NCI-H446 treated with DMSO at 0.1 percent for 48 hours (cell line): ENCODE data around the gene C9orf50.

ENCODE experiments used
- DNase-seq: peaks from one replicate; lab custom pipeline; 2025; lab: John Stamatoyannopoulos, UW

The C9orf50 gene

DNA sequence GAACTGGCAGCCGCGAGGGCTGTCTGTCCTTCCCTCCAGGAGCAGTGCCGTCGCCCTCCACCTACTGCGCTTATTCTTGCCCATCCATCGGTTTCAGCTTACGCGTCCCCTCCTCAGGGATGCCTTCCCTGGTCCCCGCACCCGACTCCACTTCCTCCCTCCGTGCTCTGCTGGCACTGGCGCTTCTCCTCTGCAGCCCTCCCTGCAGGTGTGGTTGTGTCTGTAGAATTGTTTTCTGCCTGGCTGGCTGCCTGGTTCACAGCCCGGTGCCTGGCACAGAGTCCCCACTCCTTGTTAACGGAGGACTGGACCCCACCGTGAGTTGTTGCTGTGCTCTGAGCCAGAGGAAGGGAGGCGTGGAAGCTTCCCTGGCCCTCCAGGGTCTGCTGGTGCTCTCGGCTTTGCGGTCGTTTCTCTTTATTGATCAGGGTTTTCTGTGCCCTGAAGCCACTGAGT, 10.8 kb upstream of the C9orf50 start:
- DNase-seq, result no peak

DNA sequence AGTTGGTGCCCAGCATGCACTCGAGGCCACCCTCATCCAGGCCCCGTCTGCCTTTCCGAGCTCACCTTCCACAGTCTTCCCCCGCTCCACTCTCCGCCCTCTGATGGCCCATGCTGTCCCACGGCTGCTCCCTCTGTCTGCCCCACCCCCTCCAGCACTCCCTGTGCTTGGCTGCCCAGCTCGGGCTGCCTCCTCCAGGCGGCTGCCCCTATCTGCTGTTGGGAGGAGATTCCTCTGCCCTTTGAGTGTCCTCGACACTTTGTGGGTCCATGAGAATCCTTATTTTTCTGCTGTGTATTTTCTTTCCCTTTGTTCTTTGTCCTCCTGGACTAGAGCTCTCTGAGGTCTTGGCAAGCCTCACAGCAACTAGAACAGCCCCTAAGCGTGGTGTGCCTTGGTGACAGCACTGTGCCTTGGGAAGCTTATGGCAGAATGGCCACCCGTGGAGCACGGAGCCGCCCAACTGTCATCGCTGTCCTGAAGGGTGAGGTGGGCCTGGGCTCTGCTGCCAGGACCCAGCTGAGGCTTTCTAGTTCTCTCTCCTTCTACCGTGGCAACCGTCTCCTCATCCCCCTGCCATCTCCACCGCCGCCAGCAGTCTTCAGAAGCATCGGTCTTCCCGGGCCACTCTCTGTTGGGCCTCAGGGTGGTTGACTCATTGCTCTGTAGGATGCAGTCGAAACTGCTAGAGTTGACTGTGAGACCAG, 10.2 kb upstream of the C9orf50 start:
- no peak for DNase-seq

DNA sequence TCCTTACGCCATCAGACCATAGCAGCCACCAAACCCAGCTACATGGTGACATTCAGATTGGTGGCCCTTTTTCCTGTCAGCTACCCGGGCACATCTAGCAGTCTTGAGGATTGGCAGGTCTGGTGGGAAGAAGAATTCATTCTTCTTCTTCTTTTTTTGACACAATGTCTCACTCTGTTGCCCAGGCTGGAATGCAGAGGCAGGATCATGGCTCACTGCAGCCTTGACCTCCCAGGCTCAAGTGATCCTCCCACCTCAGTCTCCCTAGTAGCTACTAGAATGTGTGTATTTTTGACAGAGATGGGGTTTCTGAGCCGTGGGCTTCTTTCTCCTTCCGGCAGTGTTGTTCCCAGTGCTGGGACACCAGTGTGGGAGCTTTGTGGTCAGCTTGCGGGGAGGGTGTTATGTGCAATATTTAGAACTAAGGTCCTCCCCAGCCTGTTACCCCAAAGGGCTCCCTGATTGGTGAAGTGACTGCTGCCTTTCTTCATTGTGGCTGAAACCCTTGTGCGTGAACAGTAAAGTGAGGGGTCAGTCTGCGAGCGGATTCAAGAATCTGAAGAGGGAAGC, 8.4 kb upstream of the C9orf50 start:
- no peak for DNase-seq

DNA sequence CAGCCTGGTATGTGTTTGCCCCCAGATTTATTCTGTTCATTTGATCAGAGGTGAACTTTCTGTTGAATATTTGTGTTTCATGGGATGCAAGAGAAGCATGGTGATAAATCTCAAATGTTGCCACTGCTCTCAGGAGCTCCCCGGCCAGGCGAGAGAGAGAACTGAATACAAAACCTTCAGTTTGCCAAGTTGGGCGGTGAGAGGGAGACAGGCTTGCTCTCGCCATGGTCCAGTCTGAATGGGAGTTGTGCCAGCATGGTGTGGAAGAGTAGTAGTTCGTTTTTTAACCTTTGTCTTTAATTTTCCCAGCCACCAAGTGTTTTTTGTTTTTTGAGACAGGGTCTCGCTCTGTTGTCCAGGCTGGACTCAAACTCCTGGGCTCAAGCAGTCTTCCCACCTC, 7.8 kb upstream of the C9orf50 start:
- DNase-seq, result no peak

DNA sequence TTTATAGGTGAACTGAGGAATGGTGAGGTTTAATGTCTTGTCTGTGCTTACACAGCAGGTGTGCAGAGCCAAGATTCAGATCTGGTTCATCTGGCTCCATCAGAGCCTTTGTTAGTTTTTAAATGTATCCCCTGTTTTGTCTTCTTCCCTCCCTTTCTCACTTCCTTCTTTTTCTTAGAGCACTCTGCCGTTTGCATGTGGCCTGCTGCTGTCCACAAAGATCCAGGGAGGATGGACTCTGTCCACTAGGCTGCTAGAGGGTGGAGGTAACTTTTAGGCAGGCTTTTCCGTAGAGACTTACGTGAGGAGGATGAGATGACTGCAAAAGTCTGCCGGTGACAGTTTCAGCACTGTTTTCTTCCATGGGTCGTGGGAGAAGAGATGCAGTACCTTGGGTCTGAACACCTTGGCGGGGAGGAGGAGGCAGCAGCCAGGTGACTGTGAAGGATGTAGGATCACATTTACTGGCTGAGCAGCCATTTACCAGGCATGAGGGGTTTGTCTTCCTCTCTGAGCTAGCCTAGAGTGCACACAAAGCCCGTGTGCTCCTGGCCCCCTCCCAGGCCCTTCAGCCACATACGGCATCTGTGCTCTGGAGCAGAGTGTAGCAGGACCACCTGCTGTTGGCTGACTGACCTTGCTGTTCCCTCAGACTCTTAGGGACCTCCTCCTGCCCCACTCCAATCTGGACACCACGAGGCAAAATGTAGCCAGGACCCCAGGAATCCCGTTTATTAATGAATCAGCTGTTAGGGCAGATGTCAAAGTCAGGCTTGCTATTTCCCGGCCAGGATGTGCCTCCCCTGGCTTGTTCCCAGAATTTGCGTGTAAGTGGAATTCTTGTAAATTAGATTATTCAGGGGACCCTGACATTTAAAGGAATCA, 6.9 kb upstream of the C9orf50 start:
- no peak for DNase-seq

DNA sequence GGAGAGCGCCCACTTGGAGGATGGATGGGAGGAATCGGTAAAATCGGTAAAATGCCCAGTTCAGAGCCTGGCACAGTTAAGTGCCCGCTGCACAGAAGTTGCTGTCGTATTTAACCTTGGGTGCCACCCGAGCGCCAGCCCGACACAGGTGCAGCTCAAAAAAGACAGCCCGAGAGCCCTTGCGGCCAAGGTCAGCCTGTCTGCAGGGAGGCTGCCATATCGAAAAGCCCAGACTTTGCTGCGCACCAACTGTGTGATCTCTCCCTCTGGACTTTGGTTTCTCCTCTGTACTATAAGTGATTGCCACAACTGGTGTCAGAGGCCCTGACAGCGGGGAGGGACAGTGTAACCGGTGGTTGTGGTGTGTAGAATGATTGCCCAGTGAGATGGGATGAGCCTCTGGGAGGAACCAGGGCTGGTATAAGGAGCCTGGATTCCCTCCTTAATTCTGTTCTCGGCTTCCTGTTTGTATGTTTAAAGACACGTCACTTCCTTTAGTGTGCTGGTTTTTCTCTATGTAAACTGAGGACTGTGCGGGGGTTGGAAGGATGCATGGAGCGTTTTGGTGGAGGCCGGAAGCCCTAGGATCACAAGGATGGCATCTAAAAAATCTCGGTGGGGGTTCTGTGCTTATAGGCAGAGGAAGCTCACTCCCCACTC, 5.9 kb upstream of the C9orf50 start:
- DNase-seq, result no peak

DNA sequence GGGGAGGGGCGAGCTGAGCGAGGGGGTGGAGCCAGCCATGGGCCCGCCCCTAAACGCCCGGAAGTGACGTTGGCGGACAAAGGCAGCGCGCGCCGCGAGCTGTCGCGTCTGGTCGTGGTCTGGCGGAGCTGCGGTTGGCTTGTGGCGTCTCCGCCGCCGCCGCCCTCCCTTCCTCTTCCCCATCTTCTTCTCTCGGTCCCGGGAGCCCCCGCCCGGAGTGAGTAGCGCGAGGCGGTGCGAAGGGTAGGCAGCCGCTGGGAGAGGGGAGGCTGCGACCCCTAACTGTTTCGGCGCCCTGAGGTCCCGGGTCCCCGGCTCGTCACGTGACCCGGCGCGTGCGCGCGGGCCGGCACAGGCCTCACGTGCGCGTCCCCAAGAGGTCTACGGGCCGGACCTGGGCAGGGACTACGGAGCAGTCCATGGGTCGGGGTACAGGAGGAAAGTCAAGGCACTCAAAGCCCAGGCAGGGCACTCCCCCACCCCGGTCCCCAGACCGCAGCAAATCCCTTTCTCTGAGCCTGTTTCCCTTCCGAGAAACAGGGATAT, 5.3 kb upstream of the C9orf50 start, which contains the start of gene NTMT1:
Gene NTMT1, plus strand, starts transcription at position 85 of the 546 bp plus-strand sequence. CDS start 6,541 bp downstream, outside the sequence.
- peak; percentile 20 for DNase-seq

DNA sequence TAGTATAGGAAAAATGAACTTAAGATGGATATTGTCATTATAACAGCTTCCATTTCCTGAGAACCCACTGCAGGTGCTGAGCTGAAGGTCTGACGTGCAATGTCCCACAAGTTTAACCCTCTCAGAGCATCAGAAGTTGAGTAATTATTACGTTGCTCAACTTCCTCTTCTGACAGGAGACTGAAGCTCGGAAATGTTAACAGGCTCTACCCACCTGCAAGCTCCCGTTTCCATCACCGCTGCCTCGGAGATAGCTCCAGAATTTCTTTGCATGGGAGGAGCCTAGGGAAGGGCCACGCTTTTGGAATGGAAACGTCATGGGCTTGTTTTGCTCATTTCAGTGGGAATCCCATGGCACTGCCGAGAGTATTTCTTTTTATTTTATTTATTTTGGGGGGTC, 4.0 kb upstream of the C9orf50 start:
- no peak for DNase-seq

DNA sequence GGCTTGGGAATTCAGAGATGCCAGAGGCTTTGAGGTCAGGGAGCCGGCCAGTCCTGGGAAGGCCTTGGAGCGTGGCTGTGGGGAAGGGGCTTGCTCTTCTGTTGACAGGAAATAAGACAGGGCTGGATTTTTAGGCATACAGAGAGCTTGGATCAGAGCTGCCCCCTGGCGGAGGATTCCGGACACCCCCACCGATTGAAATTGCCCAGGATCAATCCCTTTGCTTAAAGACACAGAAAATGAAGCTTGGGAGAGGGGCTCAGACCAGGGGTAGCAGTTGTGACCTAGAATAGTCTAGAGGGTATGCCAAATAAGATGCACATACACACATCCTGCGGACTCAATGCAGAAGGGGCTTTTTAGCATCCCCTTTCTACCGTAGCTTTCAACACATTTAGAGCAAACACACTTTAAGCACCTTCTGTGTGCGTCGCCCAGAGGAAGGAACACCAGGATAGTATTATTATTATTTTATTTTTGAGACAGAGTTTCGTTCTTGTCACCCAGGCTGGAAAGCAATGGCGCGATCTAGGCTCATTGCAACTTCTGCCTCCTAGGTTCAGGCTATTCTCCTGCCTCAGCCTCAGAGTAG, 3.4 kb upstream of the C9orf50 start:
- no peak for DNase-seq

DNA sequence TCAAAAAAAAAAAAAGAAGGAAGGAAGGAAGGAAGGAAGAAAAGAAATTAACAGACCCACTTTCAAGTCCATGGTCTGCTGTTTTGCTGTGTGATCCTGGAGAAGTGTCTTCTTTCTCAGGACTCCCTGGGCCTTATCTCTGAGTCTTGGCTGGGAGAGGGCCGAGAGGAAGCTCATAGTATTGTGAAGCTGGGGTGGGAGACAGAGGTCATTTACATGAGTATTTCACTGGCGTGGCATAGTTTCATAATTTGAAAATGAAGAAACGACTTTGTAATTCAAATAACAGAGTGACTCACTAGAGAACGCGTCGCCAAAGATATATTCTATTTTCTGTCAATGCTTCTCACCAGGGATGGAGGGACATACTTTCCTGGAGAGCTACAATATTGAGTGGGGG, 2.4 kb upstream of the C9orf50 start:
- no peak for DNase-seq

DNA sequence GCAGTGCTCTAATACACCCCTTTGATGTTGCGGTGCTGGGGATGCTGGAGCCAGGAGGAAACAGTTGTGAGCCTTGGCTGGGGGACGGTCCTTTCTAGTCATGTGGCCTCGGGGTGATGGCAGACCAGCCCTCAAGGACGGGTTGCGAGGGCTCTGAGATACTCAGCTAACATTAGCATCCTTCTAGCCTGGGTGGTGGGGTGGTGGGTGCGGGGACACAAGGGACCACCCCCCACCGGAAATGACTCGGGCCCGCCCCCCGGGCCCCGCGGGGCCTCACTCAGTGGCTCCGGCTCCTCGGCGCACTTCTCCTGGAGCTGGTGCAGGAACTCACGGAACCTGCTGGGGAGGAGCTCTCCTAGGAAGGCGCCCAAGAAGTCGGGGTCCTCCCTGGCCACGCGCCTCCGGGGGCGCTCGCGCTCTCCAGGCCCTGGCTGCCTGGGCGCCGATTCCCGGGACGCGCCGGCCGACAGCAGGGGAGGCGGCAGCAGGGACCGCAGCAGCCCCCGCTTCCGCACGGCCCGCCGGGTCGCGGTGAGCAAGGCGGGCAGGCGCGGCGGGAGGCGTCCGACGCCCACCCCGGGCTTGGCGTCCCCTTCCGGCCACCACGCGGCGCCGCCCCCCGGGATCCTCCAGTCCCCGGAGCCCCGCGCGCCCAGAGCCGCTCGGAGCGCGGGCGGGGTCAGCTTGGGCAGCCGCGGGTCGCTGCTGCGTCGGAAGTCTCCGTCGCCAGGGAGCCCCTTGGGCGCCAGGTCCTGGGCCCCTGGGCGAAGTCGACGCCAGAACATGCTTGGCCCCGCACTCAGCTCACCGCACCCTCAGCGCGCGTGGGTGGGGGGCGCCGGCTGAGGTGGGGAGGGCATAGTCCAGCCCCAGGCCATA, 873 bp downstream of the C9orf50 start:
- no peak for DNase-seq

DNA sequence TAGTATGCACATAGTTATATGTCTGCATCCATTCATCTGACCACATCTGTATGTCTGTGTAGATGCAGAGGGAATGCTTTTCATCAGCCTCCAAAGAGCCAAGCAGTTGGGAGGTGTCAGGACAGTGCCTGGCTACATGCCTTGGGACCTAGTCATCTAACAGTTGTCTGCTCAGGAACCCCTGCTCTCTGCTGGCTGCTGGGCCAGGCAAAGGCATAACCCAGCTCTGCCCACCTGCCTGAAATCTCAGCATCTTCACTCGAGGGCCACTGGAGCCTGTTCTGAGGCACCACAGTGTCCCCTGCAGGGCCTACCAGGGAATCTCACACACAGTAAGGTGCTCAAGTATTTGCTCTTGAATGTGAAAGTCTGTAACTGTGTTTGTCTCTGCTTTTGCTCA, 3.7 kb downstream of the C9orf50 start:
- DNase-seq, result no peak

DNA sequence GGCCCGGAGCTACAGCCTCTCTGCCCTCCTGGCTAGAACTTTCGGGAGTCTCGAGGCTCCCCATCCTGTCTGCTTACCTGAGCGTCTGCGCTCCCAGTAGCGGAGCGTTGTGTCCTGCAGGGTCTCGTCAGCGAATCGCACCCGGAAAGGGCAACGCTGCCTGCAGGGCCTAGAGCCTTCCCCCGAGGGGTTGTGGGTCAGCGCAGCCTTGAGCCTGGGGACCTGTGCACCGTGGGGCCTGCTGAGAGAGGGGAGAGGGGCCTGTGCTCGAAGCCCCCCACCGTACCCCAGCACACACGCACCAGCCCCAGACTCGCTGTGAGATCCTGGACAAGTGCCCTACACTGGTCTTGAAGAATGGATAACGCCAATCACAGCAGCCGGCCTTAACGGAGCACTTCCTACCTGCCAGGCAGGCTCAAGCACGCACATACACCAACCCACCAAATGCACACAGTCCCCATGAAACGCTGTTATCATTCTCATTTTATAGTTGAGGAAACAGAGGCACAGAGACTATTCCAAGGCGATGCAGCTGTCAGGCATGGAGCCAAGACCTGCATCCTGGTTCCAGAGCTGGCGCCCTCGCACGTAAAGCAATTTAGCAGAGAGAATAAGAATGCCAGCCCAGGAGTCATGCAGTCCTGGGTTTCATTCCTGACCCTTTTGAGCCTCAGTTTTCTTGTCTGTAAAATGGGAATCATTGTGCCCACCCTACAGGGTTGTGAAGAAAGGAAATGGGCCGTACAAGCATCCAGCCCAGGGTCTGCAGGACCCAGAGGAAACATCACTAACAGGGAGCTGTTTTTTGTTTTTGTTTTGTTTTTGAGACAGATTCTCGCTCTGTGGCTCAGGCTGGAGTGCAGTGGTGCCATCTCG, 5.3 kb downstream of the C9orf50 start:
- no peak for DNase-seq

DNA sequence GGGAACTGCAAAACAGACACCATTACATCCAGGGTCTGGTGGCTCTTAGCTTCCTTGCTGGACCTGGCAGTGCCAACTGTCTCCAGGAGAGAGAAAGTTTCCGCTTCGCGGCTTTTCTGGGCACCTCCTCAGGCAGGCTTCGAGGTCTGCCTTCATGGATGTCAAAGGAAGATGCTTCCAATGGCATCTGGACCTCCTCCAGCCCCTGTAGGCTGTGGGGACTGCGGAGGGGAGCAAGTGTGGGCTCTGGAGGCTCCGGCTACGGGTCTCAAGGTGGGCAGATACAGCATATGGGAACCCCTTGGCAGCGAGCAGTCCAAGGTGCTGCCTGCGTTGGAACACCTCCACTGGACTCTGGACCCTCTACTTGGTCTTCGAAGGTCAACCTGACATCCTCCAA, 6.0 kb downstream of the C9orf50 start:
- DNase-seq, result no peak

DNA sequence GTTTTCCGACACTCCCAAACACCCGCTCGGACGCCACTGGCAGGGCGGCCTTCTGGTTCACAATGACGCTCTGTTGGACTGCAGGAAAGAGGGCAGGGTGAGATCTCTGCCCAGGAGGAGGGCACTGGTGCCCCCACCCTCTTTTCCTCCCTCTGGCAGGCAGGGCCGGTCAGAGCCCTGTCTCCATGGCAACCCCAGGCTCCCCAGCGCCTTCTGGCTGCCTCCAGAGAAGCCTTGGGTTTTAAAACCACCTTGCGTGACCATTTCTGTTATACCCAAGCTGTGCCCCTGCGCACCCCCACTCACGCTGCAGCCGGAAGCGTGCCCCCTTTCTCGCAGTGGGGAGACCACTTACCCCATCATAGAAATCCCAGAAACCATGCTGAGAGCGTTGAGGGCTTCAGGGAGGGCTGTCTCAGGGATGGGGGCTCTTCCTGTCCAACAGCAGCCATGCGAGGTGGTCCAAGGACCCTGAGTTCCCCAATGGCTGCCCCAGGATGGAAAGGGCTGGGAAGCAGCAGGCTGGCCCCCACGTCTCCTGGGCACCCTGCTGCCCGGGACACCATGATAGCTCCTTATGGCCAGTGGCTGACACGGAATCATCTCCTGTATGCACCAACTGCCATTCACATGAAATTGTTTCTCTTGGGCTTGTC, 7.3 kb downstream of the C9orf50 start:
- DNase-seq, result no peak

DNA sequence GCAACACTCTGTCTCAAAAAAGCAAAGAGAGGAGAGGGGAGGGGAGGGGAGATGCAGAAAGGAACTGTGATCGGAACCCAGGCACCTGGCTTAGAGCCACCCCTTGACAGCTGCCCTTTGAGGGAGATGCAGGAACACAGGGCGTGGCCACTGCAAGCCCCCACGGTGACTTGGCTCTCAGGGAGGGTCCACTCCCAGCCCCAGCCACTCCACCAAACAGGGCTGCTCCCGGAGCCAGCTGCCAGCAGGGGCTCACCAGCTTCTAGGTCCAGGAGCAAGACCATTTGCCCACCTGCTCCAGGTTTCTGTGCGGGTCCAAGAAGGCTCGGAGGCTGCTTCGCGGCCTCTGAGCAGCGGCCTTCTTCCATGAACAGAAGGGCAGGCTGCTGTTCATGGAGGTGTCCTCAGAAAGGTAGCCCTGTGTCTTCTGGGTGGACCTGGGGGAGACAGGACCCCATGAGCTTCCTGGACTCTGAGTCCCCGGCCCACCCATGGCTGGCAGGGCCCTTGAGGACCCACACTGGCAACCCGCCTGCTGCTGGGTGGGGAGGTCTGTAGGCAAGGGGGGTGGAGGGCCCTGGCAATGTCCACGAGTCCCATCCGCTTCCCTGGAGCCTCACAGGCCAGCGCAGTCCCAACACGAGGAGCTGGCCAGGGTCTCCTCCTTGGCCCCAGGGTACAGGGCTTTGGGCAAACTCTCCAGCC, 7.9 kb downstream of the C9orf50 start:
- DNase-seq, result no peak

DNA sequence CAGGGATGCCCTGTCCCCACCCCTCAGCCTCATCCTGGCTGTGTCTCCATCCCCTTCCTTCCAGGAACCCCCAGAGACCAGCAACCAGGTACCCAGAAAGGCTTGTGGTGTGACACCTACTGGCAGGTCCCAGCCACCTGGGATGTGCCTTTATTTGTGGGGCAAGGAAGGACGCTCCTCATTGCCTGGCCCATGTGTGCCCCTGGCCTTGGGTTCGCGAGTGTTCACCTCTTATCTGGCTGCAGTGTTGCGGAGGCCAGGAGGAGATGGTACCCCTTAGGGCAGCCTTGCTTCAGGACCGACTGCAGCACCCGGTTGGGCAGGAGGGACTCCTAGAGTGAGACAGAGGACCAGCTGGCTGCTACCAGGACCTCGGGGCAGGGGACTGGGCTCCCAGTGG, 8.8 kb downstream of the C9orf50 start:
- DNase-seq, result no peak

DNA sequence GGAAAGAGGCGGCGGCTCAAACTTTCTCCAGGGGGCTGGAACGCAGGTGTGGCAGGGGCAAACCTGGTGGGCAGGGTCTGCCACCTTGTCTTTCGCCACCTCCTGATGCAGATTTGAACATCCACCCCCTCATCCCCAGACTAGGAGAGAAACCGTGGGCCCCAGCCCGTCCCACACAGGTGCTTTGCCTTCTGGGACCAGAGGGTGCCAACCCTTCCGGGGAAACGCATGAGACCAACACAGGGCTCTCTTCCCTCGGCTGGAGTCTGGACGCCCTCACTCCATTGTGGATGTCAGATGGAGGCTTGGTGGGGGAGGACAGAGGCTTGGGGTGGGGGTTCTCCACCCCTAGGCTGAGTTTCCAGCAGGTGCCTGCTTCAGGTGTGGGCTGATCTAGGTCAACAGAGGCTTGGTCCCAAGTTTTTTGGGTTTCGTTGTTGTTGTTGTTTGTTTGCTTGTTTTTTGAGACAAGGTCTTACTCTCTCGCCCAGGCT, 9.5 kb downstream of the C9orf50 start:
- no peak for DNase-seq
